Non-pigmented ciliary epithelial cell (primary cell): ENCODE measurements around the gene UQCC2.

Source experiments
- DNase-seq: peaks from one replicate; pipeline ENCODE4 v3.0.0-alpha.2; 2010; ENCODE audit warnings: low read depth

UQCC2 gene

GRCh38 chr6:33744001-33744848 lies 32.7 kb upstream of the UQCC2 start:
- DNase-seq = no peak

GRCh38 chr6:33742837-33743236 lies 31.3 kb upstream of the UQCC2 start:
- no peak for DNase-seq

DNA sequence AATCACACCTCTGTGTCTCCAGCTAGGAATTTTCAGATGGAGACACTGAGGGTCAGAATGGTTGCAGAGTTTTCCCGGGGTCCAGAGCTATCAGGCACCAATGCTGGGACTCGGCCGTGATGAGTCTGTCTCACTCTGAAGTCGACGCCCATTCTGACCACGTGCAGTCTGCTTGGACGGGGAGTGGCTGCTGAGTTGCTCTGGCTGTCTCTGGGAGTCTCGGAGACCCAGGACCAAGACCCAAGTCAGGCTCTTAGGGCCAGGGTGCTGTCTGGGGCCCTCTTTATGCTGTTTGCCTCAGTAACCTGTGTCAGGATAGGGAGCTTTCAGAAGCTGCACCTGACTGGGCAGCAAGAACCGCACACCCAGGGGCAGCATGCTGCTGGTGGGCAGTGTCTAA lies 30.6 kb upstream of the UQCC2 start:
- no peak for DNase-seq

- DNase-seq = no peak
Measured at GRCh38 chr6:33740794-33741193, 29.3 kb upstream of the UQCC2 start.

DNA sequence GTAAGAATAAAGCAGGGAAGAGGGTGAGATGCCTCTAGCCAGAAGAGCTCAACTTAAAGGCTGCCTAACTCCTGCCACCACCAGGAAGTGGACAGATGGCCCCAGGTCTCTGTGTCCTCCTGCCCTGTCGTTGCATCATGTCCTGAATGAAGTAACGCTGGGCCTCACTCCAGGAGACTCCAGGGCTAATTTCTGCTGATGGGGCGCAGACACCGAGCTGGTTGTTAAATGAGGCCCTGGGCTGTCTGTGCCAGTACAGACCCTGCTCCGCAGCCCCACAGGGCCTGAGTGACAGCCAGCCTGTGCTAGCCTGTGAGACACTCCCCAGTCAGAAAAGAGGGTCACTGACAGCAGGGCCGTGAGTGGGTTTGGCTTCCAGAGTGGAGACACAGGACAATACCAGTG lies 28.7 kb upstream of the UQCC2 start:
- no peak for DNase-seq

DNA sequence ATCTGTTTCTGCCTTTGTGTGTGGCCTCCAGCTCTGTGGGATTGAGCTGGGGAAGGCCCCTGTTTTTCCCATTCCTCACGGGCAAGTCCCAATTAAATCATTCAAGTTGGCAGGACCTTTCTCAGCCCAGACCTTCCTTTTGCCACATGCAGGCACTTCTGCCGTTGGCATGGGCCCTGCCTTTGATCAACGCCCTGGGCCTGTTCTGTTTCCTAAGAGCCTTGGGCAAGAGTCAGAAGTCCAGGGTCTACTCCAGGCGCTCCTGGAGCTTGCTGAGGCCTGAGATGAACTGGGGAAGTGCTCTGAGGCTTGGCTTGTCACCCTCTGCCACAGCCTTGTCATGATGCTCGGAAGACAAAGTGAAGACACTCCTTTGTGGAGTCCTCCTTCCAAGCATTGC lies 28.1 kb upstream of the UQCC2 start:
- no peak for DNase-seq

- DNase-seq = no peak
Measured at GRCh38 chr6:33738879-33739278, 27.4 kb upstream of the UQCC2 start.

- DNase-seq = no peak
Measured at GRCh38 chr6:33738153-33738552, 26.7 kb upstream of the UQCC2 start.

- DNase-seq = no peak
Measured at GRCh38 chr6:33737267-33738026, 25.9 kb upstream of the UQCC2 start.

GRCh38 chr6:33735216-33735615 lies 23.7 kb upstream of the UQCC2 start:
- no peak for DNase-seq

DNA sequence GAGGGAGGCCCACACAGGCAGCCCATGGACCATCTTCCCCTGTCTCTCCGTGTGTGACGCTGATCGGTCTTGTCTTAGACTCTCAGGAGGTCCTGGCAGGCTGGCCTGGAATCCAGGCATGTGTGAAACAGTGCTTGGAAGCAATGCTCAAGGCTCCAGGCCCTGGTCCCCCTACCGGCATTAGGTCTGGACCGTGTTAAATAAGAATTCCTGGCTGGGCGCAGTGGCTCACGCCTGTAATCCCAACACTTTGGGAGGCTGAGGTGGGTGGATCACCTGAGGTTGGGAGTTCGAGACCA lies 22.2 kb upstream of the UQCC2 start:
- no peak for DNase-seq

- no peak for DNase-seq
Measured at GRCh38 chr6:33732817-33733708, 21.6 kb upstream of the UQCC2 start.

DNA sequence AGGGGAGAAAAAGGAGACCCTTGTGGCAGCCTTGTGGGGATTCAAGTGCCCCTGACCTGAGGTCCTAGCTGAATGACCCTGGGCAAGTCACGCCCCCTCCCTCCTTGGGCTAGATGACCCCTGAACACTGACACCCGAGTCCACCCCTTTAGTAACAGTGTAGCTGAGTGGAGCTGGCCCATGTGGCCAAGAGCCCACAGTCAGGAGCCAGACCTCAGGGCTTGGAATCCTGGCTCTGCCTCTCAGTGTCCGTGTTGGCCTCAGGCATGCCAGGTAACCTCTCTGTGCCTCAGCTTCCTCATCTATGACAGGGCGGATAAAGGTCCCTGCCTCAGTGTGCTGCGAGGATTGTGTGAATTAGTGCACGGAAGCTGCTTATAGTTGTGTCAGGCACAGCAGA lies 20.9 kb upstream of the UQCC2 start:
- DNase-seq = no peak

- no peak for DNase-seq
Measured at GRCh38 chr6:33731751-33732282, 20.3 kb upstream of the UQCC2 start.

- no peak for DNase-seq
Measured at GRCh38 chr6:33731035-33731434, 19.5 kb upstream of the UQCC2 start.

- DNase-seq = no peak
Measured at GRCh38 chr6:33730611-33731010, 19.1 kb upstream of the UQCC2 start.

DNA sequence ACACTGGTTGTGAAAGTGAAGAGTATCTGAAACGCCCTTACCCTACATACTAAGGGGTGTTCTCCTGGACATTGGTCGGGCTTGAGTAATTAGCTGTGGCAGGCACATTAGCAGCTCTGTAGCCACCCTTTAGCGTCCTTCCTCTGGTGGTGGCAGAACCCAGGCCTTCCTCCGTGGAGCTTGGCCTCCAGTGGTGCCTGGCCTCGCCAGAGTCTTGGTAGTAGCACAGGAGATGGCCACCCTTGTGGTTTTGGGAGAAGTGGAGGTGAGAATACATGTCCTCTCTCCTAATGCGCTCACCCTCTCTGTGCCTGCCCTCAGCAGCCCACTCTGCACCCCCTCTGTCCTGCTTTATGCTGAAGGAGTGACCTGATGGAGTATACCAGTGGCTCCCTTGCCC lies 17.6 kb upstream of the UQCC2 start:
- no peak for DNase-seq

- no peak for DNase-seq
Measured at GRCh38 chr6:33728438-33728837, 16.9 kb upstream of the UQCC2 start.

DNA sequence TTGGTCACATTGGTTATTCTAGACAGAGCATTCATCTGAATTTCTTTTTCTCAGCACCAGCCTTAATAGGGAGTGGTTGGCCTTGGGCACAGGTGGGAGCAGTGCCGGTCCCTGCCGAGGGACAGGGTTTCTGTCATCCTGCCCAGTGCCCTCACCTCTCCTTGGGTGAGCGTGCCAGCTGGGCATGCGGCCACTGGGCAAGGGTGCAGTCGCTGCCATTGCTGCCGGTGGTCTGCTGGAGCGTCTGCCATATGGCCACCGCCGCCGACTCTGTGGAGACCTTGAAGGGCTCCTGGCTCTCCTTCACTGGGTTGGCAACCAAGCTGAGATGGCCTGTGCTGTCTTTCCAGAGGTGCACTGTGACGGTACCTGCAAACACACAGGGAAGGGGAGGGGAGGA lies 16.4 kb upstream of the UQCC2 start:
- no peak for DNase-seq

DNA sequence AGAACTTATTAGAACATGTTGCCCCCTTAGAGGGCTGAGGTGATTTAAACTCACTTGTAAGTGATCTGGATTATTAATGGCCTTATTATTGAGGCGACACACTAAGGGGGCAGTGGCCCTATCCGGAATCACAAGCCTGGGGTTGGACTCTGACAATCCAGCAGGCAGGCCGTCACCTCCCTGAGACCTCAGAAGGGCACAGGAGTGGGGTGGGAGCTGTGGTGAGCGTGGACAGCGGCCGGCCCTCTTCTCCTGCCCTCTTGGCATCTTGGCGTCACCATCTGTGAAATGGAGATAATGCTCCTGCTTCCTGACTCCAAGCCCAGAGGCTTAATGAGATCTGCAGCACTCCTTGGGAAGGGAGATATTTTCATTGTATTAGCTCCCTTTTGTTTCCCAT lies 15.6 kb upstream of the UQCC2 start:
- no peak for DNase-seq

GRCh38 chr6:33726696-33727095 lies 15.2 kb upstream of the UQCC2 start:
- no peak for DNase-seq

DNA sequence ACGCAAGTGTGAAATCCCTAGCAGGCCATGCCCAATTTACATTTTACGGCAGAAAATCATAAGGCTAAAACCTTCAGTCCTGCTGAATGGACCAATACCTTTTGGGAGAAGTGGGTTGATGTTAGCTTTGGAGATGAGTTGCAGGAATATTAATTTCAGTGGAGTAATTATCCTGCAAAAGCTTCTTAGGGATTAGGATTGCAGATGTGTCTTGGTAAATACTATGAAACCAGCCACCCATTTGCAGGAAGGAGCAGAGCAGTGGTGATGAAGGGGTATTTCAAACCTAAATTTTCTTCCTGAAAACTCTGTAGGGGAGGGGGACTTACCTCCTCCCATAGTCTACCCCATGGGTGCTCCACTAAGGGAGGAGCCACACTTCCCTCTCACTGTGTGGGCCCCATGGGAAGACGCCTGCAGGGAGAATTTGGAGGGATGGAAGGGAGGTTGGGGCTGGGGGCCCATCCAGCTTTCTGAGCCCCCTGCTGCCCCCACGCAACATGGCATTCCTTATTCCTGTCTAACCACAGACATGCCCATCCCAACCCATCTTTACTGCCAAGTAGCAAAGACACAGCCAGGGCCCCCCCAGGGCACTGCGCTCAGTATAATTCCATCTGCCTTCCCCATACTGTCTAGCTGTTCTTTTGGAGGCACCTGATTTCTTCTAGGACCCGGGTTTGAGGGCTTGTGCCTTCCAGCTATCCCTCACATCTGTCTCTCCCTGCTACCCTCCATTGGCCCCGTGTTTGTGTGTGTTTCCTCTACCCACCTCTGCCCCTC lies 14.6 kb upstream of the UQCC2 start:
- no peak for DNase-seq
